UCSD-AML1 (cell line): ENCODE measurements around the gene ARHGAP22.

Experiments used
- DNase-seq: peaks from one replicate; lab custom pipeline; 2025; ENCODE audit not compliant: unreplicated experiment; lab: John Stamatoyannopoulos, UW

ARHGAP22 gene

DNA sequence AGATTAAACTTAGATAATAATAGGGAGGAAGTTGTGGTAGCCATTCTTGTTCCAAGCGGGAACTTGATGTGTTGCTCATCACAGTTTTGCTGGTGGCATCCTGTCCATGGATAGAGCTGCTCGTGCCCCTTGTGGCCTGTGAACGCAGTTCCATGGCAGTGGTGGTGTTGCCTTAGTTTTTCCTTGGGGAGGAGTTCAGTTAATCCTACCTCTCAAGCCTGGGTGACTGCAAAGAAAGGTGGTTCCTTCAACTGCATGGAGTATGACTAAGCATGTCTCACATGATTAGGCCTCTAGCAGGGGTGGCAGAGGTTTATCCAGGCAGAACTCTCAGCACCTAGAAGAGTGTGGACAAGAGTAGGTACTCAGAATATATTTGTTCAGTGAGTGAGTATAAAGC lies 198.7 kb downstream of the ARHGAP22 start:
- DNase-seq, result peak; percentile 24

DNA sequence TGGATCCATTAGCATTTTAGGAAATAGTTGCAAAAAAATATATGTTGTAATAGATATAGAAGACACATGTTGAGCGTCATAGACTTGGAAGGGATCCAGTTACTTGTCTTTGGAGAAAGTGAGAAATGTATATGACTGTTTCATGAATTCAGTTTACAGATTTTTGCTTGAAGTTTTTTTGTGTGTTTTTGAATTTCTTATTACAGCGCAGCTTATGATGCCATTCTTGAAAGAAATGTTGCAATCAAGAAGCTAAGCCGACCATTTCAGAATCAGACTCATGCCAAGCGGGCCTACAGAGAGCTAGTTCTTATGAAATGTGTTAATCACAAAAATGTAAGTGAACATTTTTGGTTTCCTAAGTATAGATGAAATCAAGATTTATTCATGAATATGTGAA lies 200.2 kb downstream of the ARHGAP22 start:
- no peak for DNase-seq

DNA sequence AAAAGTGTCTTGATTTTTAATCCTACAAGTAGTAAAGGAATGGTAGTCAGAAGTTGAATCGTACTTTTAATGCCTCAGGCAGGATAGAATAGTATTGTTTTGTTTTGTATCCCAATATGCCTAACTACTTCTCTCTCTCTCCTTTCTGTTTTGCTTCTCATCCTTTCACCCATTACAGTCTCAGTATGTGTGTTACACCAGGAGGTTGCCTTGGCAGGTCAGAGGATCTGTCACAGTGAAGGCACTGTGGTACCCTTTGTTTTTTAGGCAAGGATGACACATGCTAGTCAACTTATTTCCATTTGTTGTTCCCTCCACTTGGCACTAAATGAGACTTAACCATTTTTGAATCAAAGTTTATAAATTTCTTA lies 204.0 kb downstream of the ARHGAP22 start:
- DNase-seq, result no peak

DNA sequence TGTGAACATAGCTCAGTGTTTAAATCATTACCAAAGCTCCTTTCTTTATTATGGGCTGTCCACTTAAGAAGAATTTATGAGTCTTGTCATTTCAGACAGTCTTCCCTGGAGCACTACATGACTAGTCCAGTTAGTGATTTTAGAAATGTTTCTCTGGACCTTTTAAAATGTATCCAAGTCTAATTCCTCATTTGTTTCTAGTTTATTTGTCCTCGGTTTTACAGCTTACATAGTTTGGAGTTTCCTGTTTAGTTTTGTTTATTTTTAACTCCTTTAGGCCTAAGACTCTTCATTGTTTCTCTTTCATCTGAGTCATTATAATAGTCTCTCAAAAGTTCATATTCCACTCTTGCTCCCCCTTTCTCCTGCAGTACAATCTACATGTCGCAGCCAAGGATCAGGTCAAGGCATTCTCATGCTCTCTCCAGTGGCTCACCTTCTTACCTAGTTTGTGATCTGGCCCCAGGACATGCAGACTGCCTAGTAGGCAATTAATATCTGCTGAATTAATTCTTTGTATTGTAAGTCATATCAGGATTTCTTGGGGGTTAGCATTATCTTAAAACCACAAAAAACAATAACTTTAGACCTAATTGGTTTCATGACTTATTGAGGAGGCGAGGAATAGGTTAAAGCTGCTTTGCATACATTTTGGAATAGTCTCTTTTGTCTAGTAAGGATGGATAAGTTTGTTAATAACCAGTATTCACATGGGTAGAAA lies 204.6 kb downstream of the ARHGAP22 start:
- DNase-seq, result no peak

DNA sequence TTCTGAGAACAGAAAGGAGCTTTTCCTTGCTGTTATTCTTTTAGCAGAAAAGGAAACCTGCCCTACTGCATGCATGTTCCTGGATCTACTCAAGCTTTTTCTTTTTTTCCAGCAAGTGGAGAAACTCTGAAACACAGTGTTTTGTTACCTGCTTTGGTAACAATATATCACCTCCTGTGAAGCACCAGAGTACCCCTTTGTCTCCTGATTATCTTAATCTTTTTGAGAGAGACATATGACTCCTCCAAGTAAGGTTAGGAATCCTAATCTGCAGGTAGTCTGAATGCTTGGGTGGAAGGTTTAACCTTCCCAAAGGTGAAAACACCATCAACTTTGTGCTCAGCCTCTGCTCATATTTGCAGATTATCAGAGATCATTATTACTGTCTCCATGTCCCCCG lies 205.3 kb downstream of the ARHGAP22 start:
- no peak for DNase-seq

DNA sequence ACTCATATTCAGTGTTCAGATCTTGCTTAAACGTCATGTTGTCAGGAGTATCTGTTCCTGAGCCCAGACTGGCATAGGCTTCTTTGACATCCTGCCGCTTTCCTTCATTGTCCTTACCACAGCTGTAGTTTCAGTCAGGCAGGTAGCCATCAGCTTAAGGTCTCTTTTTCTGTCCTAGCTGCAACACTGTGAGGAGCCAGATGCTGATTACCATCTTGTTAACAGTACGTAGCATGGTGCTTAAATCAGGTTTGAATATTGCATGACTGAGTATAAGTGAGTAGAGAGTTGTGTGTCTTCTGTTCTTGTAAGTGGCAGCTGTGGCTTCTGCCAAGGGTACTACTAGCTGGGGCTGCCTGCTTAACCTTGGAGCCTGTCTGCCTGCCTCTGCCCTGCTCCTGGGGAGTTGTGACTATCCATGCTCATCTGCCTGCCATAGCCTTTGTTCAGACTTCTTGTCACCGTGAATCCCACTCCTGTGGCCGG lies 205.8 kb downstream of the ARHGAP22 start:
- no peak for DNase-seq

DNA sequence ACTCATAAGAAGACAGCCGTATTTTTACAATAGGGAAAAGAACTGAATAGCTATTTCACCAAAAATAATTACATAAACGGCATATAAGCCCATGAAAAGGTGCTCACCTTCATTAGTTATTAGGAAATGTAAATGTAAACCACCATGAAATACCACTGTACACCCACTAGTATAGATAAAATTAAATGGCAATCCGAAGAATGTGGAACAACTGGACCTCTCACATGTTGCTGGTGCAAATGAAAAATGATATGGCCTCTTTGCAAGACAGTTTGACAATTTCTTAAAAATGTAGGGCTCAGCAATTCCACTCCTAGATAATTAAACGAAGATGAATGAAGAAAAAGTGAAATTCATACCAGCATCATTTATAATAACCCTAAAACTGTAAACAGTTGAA lies 206.6 kb downstream of the ARHGAP22 start:
- no peak for DNase-seq
